Progenitor cell of endocrine pancreas (in vitro differentiated cells): ENCODE data around the gene RIC1. TPM values are rescaled to one million over a fixed set of nuclear protein-coding genes. Genes with fewer than 3 reads are reported as not detected.
A peak's percentile ranks its signal among the peaks of the same experiment; 100 is the strongest.
"Not testable (repeated sequence)": the region's sequence is repeated elsewhere in the genome, so short reads cannot be mapped to it uniquely, and the experiment has no call there.

Experiments used
- DNase-seq: peaks from one replicate; pipeline ENCODE4 v3.0.0; 2021; ENCODE audit warnings: low spot score; ENCODE audit not compliant: unreplicated experiment
- H3K27ac Mint-ChIP-seq: 2 replicates; pipeline ENCODE4 v1.8.0; 2021; ENCODE audit warnings: mild to moderate bottlenecking, moderate library complexity, mixed read lengths
- H3K27me3 Mint-ChIP-seq: 2 replicates; pipeline ENCODE4 v1.8.0; 2021; ENCODE audit warnings: mixed read lengths
- H3K36me3 Mint-ChIP-seq: 2 replicates; pipeline ENCODE4 v1.8.0; 2022; ENCODE audit warnings: mixed read lengths; ENCODE audit not compliant: insufficient read depth
- H3K4me1 Mint-ChIP-seq: 2 replicates; pipeline ENCODE4 v1.8.0; 2021; ENCODE audit warnings: low read depth, mixed read lengths
- H3K4me3 Mint-ChIP-seq: 2 replicates; pipeline ENCODE4 v1.8.0; 2021; ENCODE audit warnings: low read depth, mild to moderate bottlenecking, moderate library complexity, mixed read lengths
- H3K9me3 Mint-ChIP-seq: 2 replicates; pipeline ENCODE4 v1.8.0; 2021; ENCODE audit warnings: low read depth, mixed read lengths
- CTCF ChIP-seq: fragments of 200-600 bp; sonication (generic); IDR thresholded peaks from one replicate; pipeline ENCODE4 v1.5.0; 2021; ENCODE audit warnings: antibody characterized with exemption, mild to moderate bottlenecking; ENCODE audit not compliant: unreplicated experiment
- total RNA-seq: library from RNA; stranded (reverse); gene quantifications from 2 replicates; pipeline ENCODE4 v1.2.1, GENCODE V29; 2021

The RIC1 gene
- total RNA-seq, 1 donor from 2014 or later, result 24.2 TPM

GRCh38 chr9:5708414-5708813 is 79.5 kb downstream of the RIC1 start:
- Mint-ChIP-seq H3K27me3 (no peaks in the 10 kb centered on the region), H3K4me1 (peaks cover 26% of the 10 kb centered on the region), H3K4me3 (no peak overlapping the region), H3K27ac (no peak overlapping the region), H3K9me3 (peaks cover 38% of the 10 kb centered on the region), H3K36me3 (peaks cover 54% of the 10 kb centered on the region)
- no peak for DNase-seq
- TF ChIP-seq CTCF, result no peak

GRCh38 chr9:5712651-5713390 is 83.9 kb downstream of the RIC1 start:
- no peak for DNase-seq
- no peak overlapping the region for H3K27ac Mint-ChIP-seq
- H3K36me3 Mint-ChIP-seq, result peaks cover 60% of the 10 kb centered on the region
- peaks cover 33% of the 10 kb centered on the region for H3K4me1 Mint-ChIP-seq
- H3K27me3 Mint-ChIP-seq, result no peaks in the 10 kb centered on the region
- no peak for TF ChIP-seq CTCF
- peaks cover 26% of the 10 kb centered on the region for H3K9me3 Mint-ChIP-seq
- peak overlapping the region; percentile 16 for H3K4me3 Mint-ChIP-seq

- no peak overlapping the region for H3K4me3 Mint-ChIP-seq
- DNase-seq, result no peak
- peaks cover 38% of the 10 kb centered on the region for H3K4me1 Mint-ChIP-seq
- peaks cover 46% of the 10 kb centered on the region for H3K36me3 Mint-ChIP-seq
- no peaks in the 10 kb centered on the region for H3K27me3 Mint-ChIP-seq
- TF ChIP-seq CTCF, result peak; percentile 59
- H3K9me3 Mint-ChIP-seq, result peaks cover 10% of the 10 kb centered on the region
- H3K27ac Mint-ChIP-seq, result no peak overlapping the region
Measured at GRCh38 chr9:5714501-5715401, 85.8 kb downstream of the RIC1 start.

- peaks cover 9% of the 10 kb centered on the region for H3K9me3 Mint-ChIP-seq
- no peak for TF ChIP-seq CTCF
- no peak for DNase-seq
- no peak overlapping the region for H3K27ac Mint-ChIP-seq
- H3K4me1 Mint-ChIP-seq, result peaks cover 33% of the 10 kb centered on the region
- H3K27me3 Mint-ChIP-seq, result no peaks in the 10 kb centered on the region
- H3K4me3 Mint-ChIP-seq, result no peak overlapping the region
- H3K36me3 Mint-ChIP-seq, result peaks cover 40% of the 10 kb centered on the region
Measured at GRCh38 chr9:5715548-5716127, 86.7 kb downstream of the RIC1 start.

GRCh38 chr9:5717434-5717833 is 88.5 kb downstream of the RIC1 start:
- not testable (repeated sequence) for H3K4me3 Mint-ChIP-seq, H3K27ac Mint-ChIP-seq, H3K9me3 Mint-ChIP-seq, DNase-seq, H3K27me3 Mint-ChIP-seq
- H3K36me3 Mint-ChIP-seq, result peaks cover 39% of the 10 kb centered on the region
- H3K4me1 Mint-ChIP-seq, result peaks cover 27% of the 10 kb centered on the region
